ENCODE results near the gene CD82.
"Not testable (repeated sequence)": the region's sequence is repeated elsewhere in the genome, so short reads cannot be mapped to it uniquely, and the experiment has no call there.

CD82 gene

GRCh38 chr11:44533921-44534711 lies 31.3 kb upstream of the CD82 start:
- DNase-seq (ENCODE audit: low spot score): no peak

- DNase-seq (ENCODE audit: low spot score): no peak
Measured at GRCh38 chr11:44535191-44535980, 30.1 kb upstream of the CD82 start.

GRCh38 chr11:44536788-44537516 lies 28.5 kb upstream of the CD82 start:
- no peak for DNase-seq (ENCODE audit: low spot score)

- DNase-seq (ENCODE audit: low spot score): no peak
Measured at GRCh38 chr11:44537679-44538078, 27.8 kb upstream of the CD82 start.

- peak; percentile 84 for DNase-seq (ENCODE audit: low spot score)
Measured at GRCh38 chr11:44538375-44539054, 26.9 kb upstream of the CD82 start.

- no peak for DNase-seq (ENCODE audit: low spot score)
Measured at GRCh38 chr11:44539971-44540370, 25.5 kb upstream of the CD82 start.

GRCh38 chr11:44540667-44541066 lies 24.8 kb upstream of the CD82 start:
- DNase-seq (ENCODE audit: low spot score): no peak

GRCh38 chr11:44542372-44542771 lies 23.1 kb upstream of the CD82 start:
- DNase-seq (ENCODE audit: low spot score): no peak

GRCh38 chr11:44546984-44547383 lies 18.5 kb upstream of the CD82 start:
- DNase-seq (ENCODE audit: low spot score): not testable (repeated sequence)

GRCh38 chr11:44547534-44547933 lies 17.9 kb upstream of the CD82 start:
- DNase-seq (ENCODE audit: low spot score): not testable (repeated sequence)

GRCh38 chr11:44548032-44548695 lies 17.3 kb upstream of the CD82 start:
- DNase-seq (ENCODE audit: low spot score): no peak

GRCh38 chr11:44548961-44549749 lies 16.3 kb upstream of the CD82 start:
- DNase-seq (ENCODE audit: low spot score): not testable (repeated sequence)

- DNase-seq (ENCODE audit: low spot score): no peak
Measured at GRCh38 chr11:44550123-44550522, 15.3 kb upstream of the CD82 start.

- DNase-seq (ENCODE audit: low spot score): no peak
Measured at GRCh38 chr11:44551456-44552139, 13.9 kb upstream of the CD82 start.

- DNase-seq (ENCODE audit: low spot score): no peak
Measured at GRCh38 chr11:44555031-44555800, 10.2 kb upstream of the CD82 start.

GRCh38 chr11:44556735-44557409 lies 8.6 kb upstream of the CD82 start:
- no peak for DNase-seq (ENCODE audit: low spot score)

GRCh38 chr11:44557464-44557863 lies 8.0 kb upstream of the CD82 start:
- no peak for DNase-seq (ENCODE audit: low spot score)

GRCh38 chr11:44559207-44559939 lies 6.1 kb upstream of the CD82 start:
- DNase-seq (ENCODE audit: low spot score): no peak
